Body of pancreas (tissue), 4 donors: Measurements from ENCODE around the gene PKD2. TPM values are rescaled to one million over a fixed set of nuclear protein-coding genes. Genes with fewer than 3 reads are reported as not detected.
"Not testable (repeated sequence)": the region's sequence is repeated elsewhere in the genome, so short reads cannot be mapped to it uniquely, and the experiment has no call there.

Experiments
- ATAC-seq: fragments of 150-250 bp; one replicate; pipeline ENCODE4 v1.9.1; 2016
- DNase-seq, 4 donors: peaks; one replicate each; pipeline ENCODE4 v3.0.0-alpha.2; 2019
- H3K27ac ChIP-seq, 4 donors: fragments of 200-600 bp; sonication (generic); 1 replicate in 3 of 4; 2 replicates in 1 of 4; pipeline versions ENCODE4 v1.5.1 to v1.6.1; 2016 to 2019; ENCODE audit warnings: mild to moderate bottlenecking in 1 of 4, mixed read lengths in 1 of 4, moderate library complexity in 1 of 4
- H3K27me3 ChIP-seq, 2 donors: fragments of 200-600 bp; sonication (generic); one replicate each; pipeline ENCODE4 v1.6.0; 2016; ENCODE audit warnings: mild to moderate bottlenecking in 1 of 2
- H3K36me3 ChIP-seq, 2 donors: fragments of 200-600 bp; sonication (generic); replicated peaks in 1 of 2; 2 replicates each; pipeline ENCODE4 v1.5.1; 2016; ENCODE audit warnings: low read depth in 2 of 2; ENCODE audit not compliant: insufficient read depth in 1 of 2
- H3K4me1 ChIP-seq: fragments of 200-600 bp; sonication (generic); one replicate; pipeline ENCODE4 v1.6.0; 2016
- H3K4me3 ChIP-seq, 2 donors: fragments of 200-600 bp; sonication (generic); 1 replicate in 1 of 2; 2 replicates in 1 of 2; pipeline ENCODE4 v1.5.1; 2016 to 2019
- H3K9me3 ChIP-seq, 3 donors: fragments of 200-600 bp; sonication (generic); 1 replicate in 2 of 3; 2 replicates in 1 of 3; pipeline ENCODE4 v1.5.1; 2016
- CTCF ChIP-seq, 7 experiments: fragments of 450-650 bp in 4 of 7; fragments of 200-600 bp in 3 of 7; sonication (generic) in 3 of 7; IDR thresholded peaks; one replicate each; pipeline ENCODE4 v1.5.1; 2016 to 2019; ENCODE audit warnings: antibody characterized with exemption in 7 of 7
- POLR2A ChIP-seq, 3 donors: fragments of 450-650 bp; IDR thresholded peaks; one replicate each; pipeline ENCODE4 v1.6.1; 2016; ENCODE audit warnings: antibody characterized with exemption in 3 of 3, mild to moderate bottlenecking in 2 of 3
- WGBS, 2 donors: methylation state at CpG; one replicate each; pipeline ENCODE4 v1.1.5; 2017; 5-methylcytosine and 5-hydroxymethylcytosine counted together
- intact Hi-C: fragments of 100-400 bp; cut with DNase I; formaldehyde crosslinking; loops from one replicate; pipeline ENCODE4 v1.15.1; 2023
- small RNA-seq: library from RNA; depleted of rRNA; stranded (forward); fragments of <200 nt; gene quantifications from one replicate; pipeline ENCODE3, GENCODE V24; 2016
- total RNA-seq, 2 donors: library from RNA; depleted of rRNA; stranded (reverse); fragments of >200 nt; gene quantifications; one replicate each; pipeline ENCODE4 v1.1.0, GENCODE V29; 2016

PKD2 gene
- total RNA-seq, 2 donors from 2014 or later = 29.8 to 33.6 TPM

- Histone ChIP-seq H3K27ac (no peak overlapping the region), H3K9me3 (peaks cover 0 to 12% (median 0%) of the 10 kb centered on the region in 3 donors), H3K27me3 (no peaks in the 10 kb centered on the region), H3K36me3 (no peaks in the 10 kb centered on the region), H3K4me1 (no peaks in the 10 kb centered on the region), H3K4me3 (no peak overlapping the region)
- intact Hi-C loops = no loop called here
- no peak for DNase-seq
- WGBS, 2 donors = 71 to 89% methylated on average over 2 of the region's 2 CpGs
- TF ChIP-seq CTCF (IDR thresholded peaks at IDR 0.05) = no peak
- TF ChIP-seq POLR2A (IDR thresholded peaks at IDR 0.05) = no peak
- no peak for ATAC-seq
Observed at GRCh38 chr4:88119943-88120342, 112.5 kb downstream of the PKD2 start.

DNA sequence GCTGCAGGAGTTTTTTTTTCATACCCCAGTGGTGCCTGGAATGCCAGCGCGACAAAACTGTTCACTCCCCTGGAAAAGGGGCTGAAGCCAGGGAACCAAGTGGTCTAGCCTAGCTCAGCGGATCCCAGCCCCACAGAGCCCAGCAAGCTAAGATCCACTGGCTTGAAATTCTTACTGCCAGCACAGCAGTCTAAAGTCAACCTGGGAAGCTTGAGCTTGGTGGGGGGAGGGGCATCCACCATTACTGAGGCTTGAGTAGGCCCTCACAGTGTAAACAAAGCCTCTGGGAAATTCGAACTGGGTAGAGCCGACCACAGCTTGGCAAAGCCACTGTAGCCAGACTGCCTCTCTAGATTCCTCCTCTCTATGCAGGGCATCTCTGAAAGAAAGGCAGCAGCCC, 114.8 kb downstream of the PKD2 start:
- peaks cover 0 to 12% (median 0%) of the 10 kb centered on the region in 3 donors for H3K9me3 ChIP-seq
- H3K36me3 ChIP-seq, DNase-seq, H3K4me3 ChIP-seq, H3K27me3 ChIP-seq, H3K27ac ChIP-seq, H3K4me1 ChIP-seq, ATAC-seq, intact Hi-C loops: not testable (repeated sequence)
- 79 to 84% methylated on average over 2 to 5 of the region's 5 CpGs for WGBS, 2 donors

Small RNAs within 50 kb of the gene (small RNA-seq; reads per million reads assigned to genes)
- not detected for gene RNU1-36P

Other genes starting within 250 kb of the PKD2 start
- gene IBSP, start 208.1 kb upstream of the PKD2 start, total RNA-seq = not detected
- not detected for gene MEPE, start 174.7 kb upstream of the PKD2 start, total RNA-seq
- gene SPP1, start 31.9 kb upstream of the PKD2 start, total RNA-seq = 100 to 1,000 TPM in 1 of 2 donors, 10 to 100 TPM in 1; 62.8 to 154 TPM
- 1 to 10 TPM in 1 of 2 donors, under 1 TPM in 1; 0.66 to 2.1 TPM for gene ABCG2, start 151.0 kb downstream of the PKD2 start, total RNA-seq